Colonic mucosa (tissue), 4 donors: ENCODE data around the gene INTS3. TPM values are rescaled to one million over a fixed set of nuclear protein-coding genes. Genes with fewer than 3 reads are reported as not detected.

Source experiments
- DNase-seq: peaks from one replicate; pipeline ENCODE4 v3.0.0-alpha.2; 2020
- H3K27ac ChIP-seq: fragments of 200-600 bp; one replicate; pipeline ENCODE4 v1.8.0; 2021
- H3K27me3 ChIP-seq: fragments of 200-600 bp; one replicate; pipeline ENCODE4 v1.8.0; 2021
- H3K36me3 ChIP-seq: fragments of 200-600 bp; one replicate; pipeline ENCODE4 v1.8.0; 2021
- H3K4me1 ChIP-seq: fragments of 200-600 bp; one replicate; pipeline ENCODE4 v1.8.0; 2021; ENCODE audit warnings: mild to moderate bottlenecking
- H3K4me3 ChIP-seq: fragments of 200-600 bp; one replicate; pipeline ENCODE4 v1.8.0; 2021
- H3K9ac ChIP-seq, 2 donors: one replicate each; pipeline ENCODE4 v1.7.0; 2013; ENCODE audit warnings: control low read depth in 2 of 2, low read depth in 2 of 2, low read length in 2 of 2
- H3K9me3 ChIP-seq: fragments of 200-600 bp; one replicate; pipeline ENCODE4 v1.8.0; 2021
- intact Hi-C: fragments of 100-400 bp; cut with DNase I; formaldehyde crosslinking; loops from one replicate; pipeline ENCODE4 v1.14.1; 2022
- total RNA-seq, 2 donors: library from RNA; stranded (reverse); fragmentation: NEBNext Ultra II Directional in 1 of 2; extraction: Animal tissue kit (Norgen Biotek cat#: 25700) in 1 of 2; gene quantifications; one replicate each; pipeline ENCODE4 v1.2.1, GENCODE V29; 2021
- TF ChIP-seq, protein P1 (sequence below): fragments of 200-600 bp; IDR thresholded peaks from one replicate; pipeline ENCODE4 v1.8.0; 2022; ENCODE audit warnings: antibody characterized with exemption, mild to moderate bottlenecking
- donor health status: healthy.
- donor health status: DM: no; HTN: no; CAD: no.
- donor health status: DM: no; HTN: no; CAD: no.

INTS3 gene
- 10 to 100 TPM; 25.5 to 53.1 TPM for total RNA-seq

- TF ChIP-seq, protein P1, sequence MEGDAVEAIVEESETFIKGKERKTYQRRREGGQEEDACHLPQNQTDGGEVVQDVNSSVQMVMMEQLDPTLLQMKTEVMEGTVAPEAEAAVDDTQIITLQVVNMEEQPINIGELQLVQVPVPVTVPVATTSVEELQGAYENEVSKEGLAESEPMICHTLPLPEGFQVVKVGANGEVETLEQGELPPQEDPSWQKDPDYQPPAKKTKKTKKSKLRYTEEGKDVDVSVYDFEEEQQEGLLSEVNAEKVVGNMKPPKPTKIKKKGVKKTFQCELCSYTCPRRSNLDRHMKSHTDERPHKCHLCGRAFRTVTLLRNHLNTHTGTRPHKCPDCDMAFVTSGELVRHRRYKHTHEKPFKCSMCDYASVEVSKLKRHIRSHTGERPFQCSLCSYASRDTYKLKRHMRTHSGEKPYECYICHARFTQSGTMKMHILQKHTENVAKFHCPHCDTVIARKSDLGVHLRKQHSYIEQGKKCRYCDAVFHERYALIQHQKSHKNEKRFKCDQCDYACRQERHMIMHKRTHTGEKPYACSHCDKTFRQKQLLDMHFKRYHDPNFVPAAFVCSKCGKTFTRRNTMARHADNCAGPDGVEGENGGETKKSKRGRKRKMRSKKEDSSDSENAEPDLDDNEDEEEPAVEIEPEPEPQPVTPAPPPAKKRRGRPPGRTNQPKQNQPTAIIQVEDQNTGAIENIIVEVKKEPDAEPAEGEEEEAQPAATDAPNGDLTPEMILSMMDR = no peak
- intact Hi-C loops = no loop called here
- Histone ChIP-seq H3K9ac (peak within 1 kb of the TSS; percentile 96 to 100), H3K27me3 (no peaks in the 10 kb centered on the region), H3K4me1 (peaks cover 3% of the 10 kb centered on the region), H3K27ac (peak within 1 kb of the TSS; percentile 96), H3K9me3 (no peaks in the 10 kb centered on the region), H3K36me3 (no peaks in the 10 kb centered on the region), H3K4me3 (peak within 1 kb of the TSS; percentile 81)
- peak; percentile 100 for DNase-seq
These were observed at the start of gene INTS3 for GRCh38 chr1:153727463-153728304. INTS3 (plus strand) TSS chr1:153728050; CDS start chr1:153728635, 585 bp downstream.

DNA sequence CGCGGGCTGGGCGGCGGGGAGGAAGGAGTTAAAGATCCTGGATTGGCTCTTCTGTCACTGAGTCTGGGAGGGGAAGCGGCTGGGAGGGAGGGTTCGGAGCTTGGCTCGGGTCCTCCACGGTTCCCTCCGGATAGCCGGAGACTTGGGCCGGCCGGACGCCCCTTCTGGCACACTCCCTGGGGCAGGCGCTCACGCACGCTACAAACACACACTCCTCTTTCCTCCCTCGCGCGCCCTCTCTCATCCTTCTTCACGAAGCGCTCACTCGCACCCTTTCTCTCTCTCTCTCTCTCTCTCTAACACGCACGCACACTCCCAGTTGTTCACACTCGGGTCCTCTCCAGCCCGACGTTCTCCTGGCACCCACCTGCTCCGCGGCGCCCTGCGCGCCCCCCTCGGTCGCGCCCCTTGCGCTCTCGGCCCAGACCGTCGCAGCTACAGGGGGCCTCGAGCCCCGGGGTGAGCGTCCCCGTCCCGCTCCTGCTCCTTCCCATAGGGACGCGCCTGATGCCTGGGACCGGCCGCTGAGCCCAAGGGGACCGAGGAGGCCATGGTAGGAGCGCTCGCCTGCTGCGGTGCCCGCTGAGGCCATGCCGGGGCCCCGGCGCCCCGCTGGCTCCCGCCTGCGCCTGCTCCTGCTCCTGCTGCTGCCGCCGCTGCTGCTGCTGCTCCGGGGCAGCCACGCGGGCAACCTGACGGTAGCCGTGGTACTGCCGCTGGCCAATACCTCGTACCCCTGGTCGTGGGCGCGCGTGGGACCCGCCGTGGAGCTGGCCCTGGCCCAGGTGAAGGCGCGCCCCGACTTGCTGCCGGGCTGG lies 49.1 kb upstream of the INTS3 start, which contains the start of gene NPR1:
Gene NPR1, plus strand, starts transcription at position 170 of the 818 bp plus-strand sequence. Its CDS starts 421 bp downstream, at position 591.
- Histone ChIP-seq H3K9ac (peak within 1 kb of the TSS; percentile 26 to 58), H3K4me1 (peaks cover 15% of the 10 kb centered on the region), H3K27me3 (peaks cover 21% of the 10 kb centered on the region), H3K4me3 (peak within 1 kb of the TSS; percentile 35), H3K9me3 (no peaks in the 10 kb centered on the region), H3K36me3 (no peaks in the 10 kb centered on the region), H3K27ac (no peak within 1 kb of the TSS)
- TF ChIP-seq, protein P1 = no peak
- peak; percentile 39 for DNase-seq
- intact Hi-C loops = loop anchor here (5.0 to 10.0 kb wide), 2 partner anchors 69 to 306 kb away; partner anchors contain the start of gene RAB13

GRCh38 chr1:153679337-153680119 lies 48.3 kb upstream of the INTS3 start:
- peaks cover 15% of the 10 kb centered on the region for H3K4me1 ChIP-seq
- intact Hi-C loops = loop anchor here (2.0 to 10.0 kb wide), 3 partner anchors 53 to 305 kb away; partner anchors contain the start of gene RAB13
- peak overlapping the region; percentile 35 for H3K4me3 ChIP-seq
- TF ChIP-seq, protein P1 = no peak
- H3K9me3 ChIP-seq = no peaks in the 10 kb centered on the region
- no peak for DNase-seq
- no peak overlapping the region for H3K27ac ChIP-seq
- H3K9ac ChIP-seq = peak overlapping the region; percentile 26 to 58
- peaks cover 21% of the 10 kb centered on the region for H3K27me3 ChIP-seq
- H3K36me3 ChIP-seq = no peaks in the 10 kb centered on the region

GRCh38 chr1:153680120-153680403 lies 47.8 kb upstream of the INTS3 start:
- intact Hi-C loops = loop anchor here (2.0 kb wide), 1 partner anchor 53 kb away; no protein-coding TSS in a partner anchor
- DNase-seq = no peak
- no peak overlapping the region for H3K27ac ChIP-seq

More at GRCh38 chr1:153680120-153680403, 47.8 kb upstream of the INTS3 start:
- peak overlapping the region in 1 of 2 donors; percentile 26 for H3K9ac ChIP-seq
- peaks cover 15% of the 10 kb centered on the region for H3K4me1 ChIP-seq
- H3K36me3 ChIP-seq = no peaks in the 10 kb centered on the region
- H3K27me3 ChIP-seq = peaks cover 21% of the 10 kb centered on the region
- H3K9me3 ChIP-seq = no peaks in the 10 kb centered on the region
- TF ChIP-seq, protein P1 = no peak
- H3K4me3 ChIP-seq = no peak overlapping the region
